RWPE2 (cell line): ENCODE results near the gene FAM3A.

Source experiments
- ATAC-seq: fragments of 200-7000 bp; cut with Tn5 transposase; 3 replicates; pipeline ENCODE4 v1.9.1; 2021; ENCODE audit warnings: low read depth
- DNase-seq: peaks from one replicate; pipeline ENCODE4 v3.0.0-alpha.2; 2020; ENCODE audit warnings: low spot score
- H3K27ac ChIP-seq: fragments of 450-650 bp; 2 replicates; pipeline ENCODE4 v1.5.1; 2017; ENCODE audit warnings: mild to moderate bottlenecking; ENCODE audit not compliant: poor library complexity, severe bottlenecking
- H3K27me3 ChIP-seq: fragments of 250-450 bp; sonication (Bioruptor Pico); 2 replicates; pipeline ENCODE4 v1.5.1; 2021; ENCODE audit warnings: mild to moderate bottlenecking, moderate library complexity; ENCODE audit not compliant: insufficient read depth, poor library complexity, severe bottlenecking
- H3K36me3 ChIP-seq: fragments of 250-450 bp; sonication (Bioruptor Pico); 2 replicates; pipeline ENCODE4 v1.5.1; 2020; ENCODE audit warnings: low read depth, mild to moderate bottlenecking, moderate library complexity
- H3K4me1 ChIP-seq: fragments of 250-450 bp; sonication (Bioruptor Pico); 2 replicates; pipeline ENCODE4 v1.5.1; 2021; ENCODE audit warnings: mild to moderate bottlenecking, moderate library complexity; ENCODE audit not compliant: insufficient read depth, poor library complexity, severe bottlenecking
- H3K4me3 ChIP-seq: fragments of 250-450 bp; sonication (Bioruptor Pico); 2 replicates; pipeline ENCODE4 v1.5.1; 2021; ENCODE audit warnings: mild to moderate bottlenecking, moderate library complexity; ENCODE audit not compliant: severe bottlenecking
- H3K9me3 ChIP-seq: fragments of 250-450 bp; sonication (Bioruptor Pico); 2 replicates; pipeline ENCODE4 v1.5.1; 2021; ENCODE audit warnings: mild to moderate bottlenecking, moderate library complexity; ENCODE audit not compliant: severe bottlenecking
- TF ChIP-seq, protein P1 (sequence below): fragments of 450-650 bp; IDR thresholded peaks from one replicate; pipeline ENCODE4 v1.5.1; 2017; ENCODE audit warnings: mild to moderate bottlenecking, moderate library complexity; ENCODE audit not compliant: poor library complexity, severe bottlenecking

Gene FAM3A

DNA sequence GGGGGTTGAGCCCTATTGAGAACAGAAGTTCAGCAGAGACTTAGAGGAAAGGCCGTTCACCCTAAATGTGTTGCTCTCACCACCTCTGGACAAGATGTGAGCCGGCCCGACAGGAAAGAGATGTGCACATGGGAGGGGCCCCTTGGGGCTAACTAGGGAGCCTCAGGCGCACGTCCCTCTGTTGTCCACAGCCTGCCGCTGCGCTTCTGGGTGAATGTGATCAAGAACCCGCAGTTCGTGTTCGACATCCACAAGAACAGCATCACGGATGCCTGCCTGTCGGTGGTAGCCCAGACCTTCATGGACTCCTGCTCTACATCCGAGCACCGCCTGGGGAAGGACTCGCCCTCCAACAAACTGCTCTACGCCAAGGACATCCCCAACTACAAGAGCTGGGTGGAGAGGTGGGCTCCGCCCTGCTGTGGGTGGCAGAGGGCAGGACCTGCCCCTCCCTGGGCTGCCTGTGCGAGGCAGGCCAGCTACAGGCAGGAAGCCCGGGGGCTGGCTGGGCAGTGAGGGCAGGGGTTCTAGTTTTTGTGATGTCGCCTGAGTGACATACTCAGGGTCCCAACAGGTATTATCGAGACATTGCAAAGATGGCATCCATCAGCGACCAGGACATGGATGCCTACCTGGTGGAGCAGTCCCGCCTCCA, 45.0 kb downstream of the FAM3A start:
- Histone ChIP-seq H3K9me3 (no peaks in the 10 kb centered on the region), H3K27ac (no peak overlapping the region), H3K4me3 (no peak overlapping the region), H3K36me3 (no peaks in the 10 kb centered on the region), H3K27me3 (no peaks in the 10 kb centered on the region), H3K4me1 (no peaks in the 10 kb centered on the region)
- DNase-seq, result no peak
- no peak for ATAC-seq
- TF ChIP-seq, protein P1, sequence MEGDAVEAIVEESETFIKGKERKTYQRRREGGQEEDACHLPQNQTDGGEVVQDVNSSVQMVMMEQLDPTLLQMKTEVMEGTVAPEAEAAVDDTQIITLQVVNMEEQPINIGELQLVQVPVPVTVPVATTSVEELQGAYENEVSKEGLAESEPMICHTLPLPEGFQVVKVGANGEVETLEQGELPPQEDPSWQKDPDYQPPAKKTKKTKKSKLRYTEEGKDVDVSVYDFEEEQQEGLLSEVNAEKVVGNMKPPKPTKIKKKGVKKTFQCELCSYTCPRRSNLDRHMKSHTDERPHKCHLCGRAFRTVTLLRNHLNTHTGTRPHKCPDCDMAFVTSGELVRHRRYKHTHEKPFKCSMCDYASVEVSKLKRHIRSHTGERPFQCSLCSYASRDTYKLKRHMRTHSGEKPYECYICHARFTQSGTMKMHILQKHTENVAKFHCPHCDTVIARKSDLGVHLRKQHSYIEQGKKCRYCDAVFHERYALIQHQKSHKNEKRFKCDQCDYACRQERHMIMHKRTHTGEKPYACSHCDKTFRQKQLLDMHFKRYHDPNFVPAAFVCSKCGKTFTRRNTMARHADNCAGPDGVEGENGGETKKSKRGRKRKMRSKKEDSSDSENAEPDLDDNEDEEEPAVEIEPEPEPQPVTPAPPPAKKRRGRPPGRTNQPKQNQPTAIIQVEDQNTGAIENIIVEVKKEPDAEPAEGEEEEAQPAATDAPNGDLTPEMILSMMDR, result no peak

DNA sequence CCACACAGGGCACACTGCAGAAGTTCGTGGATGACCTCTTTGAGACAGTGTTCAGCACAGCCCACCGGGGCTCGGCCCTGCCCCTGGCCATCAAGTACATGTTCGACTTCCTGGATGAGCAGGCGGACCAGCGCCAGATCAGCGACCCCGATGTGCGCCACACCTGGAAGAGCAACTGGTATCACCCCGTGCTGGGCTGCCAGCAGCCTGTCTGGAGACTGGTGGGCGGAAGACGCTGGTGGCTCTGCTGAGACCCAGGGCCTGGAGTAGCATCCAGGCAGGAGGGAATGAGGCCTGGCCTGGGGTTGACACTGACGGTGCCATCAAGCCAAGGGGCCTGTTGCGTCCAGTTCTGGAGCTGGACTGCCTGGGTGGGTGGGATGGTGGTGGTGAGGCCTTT, 45.6 kb downstream of the FAM3A start:
- H3K9me3 ChIP-seq, result no peaks in the 10 kb centered on the region
- TF ChIP-seq, protein P1, result no peak
- H3K36me3 ChIP-seq, result no peaks in the 10 kb centered on the region
- no peak overlapping the region for H3K4me3 ChIP-seq
- ATAC-seq, result no peak
- no peak for DNase-seq
- H3K4me1 ChIP-seq, result no peaks in the 10 kb centered on the region
- H3K27me3 ChIP-seq, result no peaks in the 10 kb centered on the region
- no peak overlapping the region for H3K27ac ChIP-seq

DNA sequence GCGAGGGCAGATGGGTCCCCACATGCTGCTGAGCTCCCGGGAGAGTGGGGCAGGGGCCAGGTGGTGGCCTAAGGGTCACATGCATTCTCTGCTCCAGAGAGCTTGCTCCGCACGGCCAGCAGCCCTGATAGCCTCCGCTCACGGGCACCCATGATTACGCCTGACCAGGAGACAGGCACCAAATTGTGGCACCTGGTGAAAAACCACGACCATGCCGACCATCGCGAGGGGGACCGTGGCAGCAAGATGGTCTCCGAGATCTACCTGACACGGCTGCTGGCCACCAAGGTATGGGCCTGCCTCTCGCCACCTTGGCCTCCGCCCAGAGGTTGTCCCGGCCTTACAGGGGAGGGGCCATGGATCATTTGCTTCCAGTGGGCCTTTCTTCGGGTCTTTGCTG, 46.2 kb downstream of the FAM3A start:
- TF ChIP-seq, protein P1, result no peak
- H3K4me1 ChIP-seq, result no peaks in the 10 kb centered on the region
- no peaks in the 10 kb centered on the region for H3K9me3 ChIP-seq
- no peak overlapping the region for H3K27ac ChIP-seq
- no peak for DNase-seq
- H3K4me3 ChIP-seq, result no peak overlapping the region
- ATAC-seq, result no peak
- H3K27me3 ChIP-seq, result no peaks in the 10 kb centered on the region
- no peaks in the 10 kb centered on the region for H3K36me3 ChIP-seq

GRCh38 chrX:154469114-154469513, 46.9 kb downstream of the FAM3A start:
- no peak overlapping the region for H3K27ac ChIP-seq
- no peaks in the 10 kb centered on the region for H3K27me3 ChIP-seq
- H3K4me3 ChIP-seq, result no peak overlapping the region
- DNase-seq (no peak), ATAC-seq (no peak)
- TF ChIP-seq, protein P1, result no peak
- H3K9me3 ChIP-seq, result no peaks in the 10 kb centered on the region
- no peaks in the 10 kb centered on the region for H3K4me1 ChIP-seq
- 0 out of 2 replicates have a peak, but pooled peaks cover 3% of the 10 kb centered on the region for H3K36me3 ChIP-seq

DNA sequence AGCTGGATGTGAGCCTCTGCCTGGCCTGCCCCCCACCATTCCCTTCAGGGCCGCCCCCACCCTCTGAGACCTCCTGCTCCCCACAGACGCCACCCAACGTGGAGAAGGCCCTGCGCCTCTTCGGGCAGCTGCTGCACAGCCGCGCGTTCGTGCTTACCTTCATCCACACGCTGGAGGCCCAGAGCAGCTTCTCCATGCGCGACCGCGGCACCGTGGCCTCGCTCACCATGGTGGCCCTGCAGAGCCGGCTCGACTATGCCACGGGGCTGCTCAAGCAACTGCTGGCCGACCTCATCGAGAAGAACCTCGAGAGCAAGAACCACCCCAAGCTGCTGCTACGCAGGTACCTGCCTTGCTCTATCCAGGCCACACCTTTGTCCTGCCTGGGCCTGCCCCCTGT, 47.8 kb downstream of the FAM3A start:
- no peak for DNase-seq
- TF ChIP-seq, protein P1, result no peak

More for the DNA sequence above, 47.8 kb downstream of the FAM3A start:
- Histone ChIP-seq H3K4me1 (no peaks in the 10 kb centered on the region), H3K27ac (no peak overlapping the region), H3K36me3 (0 out of 2 replicates have a peak, but pooled peaks cover 3% of the 10 kb centered on the region), H3K4me3 (no peak overlapping the region), H3K9me3 (no peaks in the 10 kb centered on the region), H3K27me3 (no peaks in the 10 kb centered on the region)
- no peak for ATAC-seq
